ENCODE measurements around the gene USP44. TPM values are rescaled to one million over a fixed set of nuclear protein-coding genes. Genes with fewer than 3 reads are reported as not detected.

USP44 gene
- total and polyA plus RNA-seq, 2 of the 8 experiments (the other 6 are each of a cell fraction or from before 2014, with no cell fraction given): 129 to 197 TPM

GRCh38 chr12:95497031-95497430 is 54.2 kb downstream of the USP44 start (continued):
- no peak for TF ChIP-seq KDM4A (IDR thresholded peaks at IDR 0.05; ENCODE audit: low read depth, low read length, severe bottlenecking)
